Lower leg skin (tissue), 3 donors: ENCODE measurements around the gene CSF1R.

Source experiments
- CTCF ChIP-seq, 3 donors: fragments of 450-650 bp; IDR thresholded peaks; one replicate each; pipeline ENCODE4 v1.5.1; 2016; ENCODE audit warnings: antibody characterized with exemption in 3 of 3, mild to moderate bottlenecking in 3 of 3, moderate library complexity in 2 of 3
- POLR2A ChIP-seq, 2 donors: fragments of 450-650 bp; IDR thresholded peaks; one replicate each; pipeline ENCODE4 v1.6.1; 2016 to 2017; ENCODE audit warnings: antibody characterized with exemption in 2 of 2, mild to moderate bottlenecking in 1 of 2, moderate library complexity in 1 of 2

- TF ChIP-seq POLR2A (IDR thresholded peaks at IDR 0.05) (no peak), CTCF (IDR thresholded peaks at IDR 0.05) (no peak)
Observed at GRCh38 chr5:150121448-150122157, 35.2 kb upstream of the CSF1R start.
